GM18517 (cell line): ENCODE measurements around the gene BMP8A.

Experiments
- ATAC-seq: cut with Tn5 transposase; IDR thresholded peaks from one replicate; pipeline ENCODE4 v1.9.1; 2021; ENCODE audit warnings: mild to moderate bottlenecking, moderate library complexity; ENCODE audit not compliant: unreplicated experiment

BMP8A gene

GRCh38 chr1:39567302-39567701, 75.9 kb downstream of the BMP8A start:
- ATAC-seq: no peak

GRCh38 chr1:39568208-39568607, 76.8 kb downstream of the BMP8A start:
- no peak for ATAC-seq

GRCh38 chr1:39569034-39569433, 77.6 kb downstream of the BMP8A start:
- no peak for ATAC-seq

GRCh38 chr1:39570477-39571177, 79.2 kb downstream of the BMP8A start:
- no peak for ATAC-seq

- ATAC-seq: no peak
These were observed 79.7 kb downstream of the BMP8A start for GRCh38 chr1:39571178-39571483.

GRCh38 chr1:39572379-39573096, 81.1 kb downstream of the BMP8A start:
- no peak for ATAC-seq

GRCh38 chr1:39573097-39573465, 81.6 kb downstream of the BMP8A start:
- ATAC-seq: no peak

GRCh38 chr1:39573736-39574624, 82.5 kb downstream of the BMP8A start:
- no peak for ATAC-seq

- ATAC-seq: no peak
These were observed 83.2 kb downstream of the BMP8A start for GRCh38 chr1:39574646-39575045.
